ENCODE data around the gene NAPEPLD.
A peak's percentile ranks its signal among the peaks of the same experiment; 100 is the strongest.
"Not testable (repeated sequence)": the region's sequence is repeated elsewhere in the genome, so short reads cannot be mapped to it uniquely, and the experiment has no call there.

Gene NAPEPLD

GRCh38 chr7:103163087-103163825, 14.4 kb upstream of the NAPEPLD start:
- H3K27ac ChIP-seq (ENCODE audit: insufficient read depth in 1 of 2, low read depth in 1 of 2, low read length in 2 of 2, poor library complexity in 1 of 2, severe bottlenecking in 2 of 2); H3K27me3 ChIP-seq (replicated peaks in 2 of 5; ENCODE audit: control insufficient read depth in 4 of 5, insufficient read depth in 5 of 5, low read length in 4 of 5); H3K9me3 ChIP-seq (ENCODE audit: control extremely low read depth in 1 of 5, control insufficient read depth in 4 of 5, insufficient read depth in 2 of 5, low read depth in 1 of 5, low read length in 4 of 5); H3K4me1 ChIP-seq (ENCODE audit: control extremely low read depth in 1 of 4, control insufficient read depth in 4 of 4, insufficient read depth in 4 of 4, low read length in 3 of 4); CTCF ChIA-PET; H3K36me3 ChIP-seq (ENCODE audit: control insufficient read depth in 4 of 4, insufficient read depth in 4 of 4, low read length in 3 of 4); DNase-seq; POLR2A ChIA-PET; H3K4me3 ChIP-seq (ENCODE audit: control insufficient read depth in 1 of 7, extremely low read depth in 1 of 7, insufficient read depth in 4 of 7, low read depth in 2 of 7, low read length in 6 of 7): not testable (repeated sequence)
- 91% methylated on average over 2 of the region's 5 CpGs for WGBS (ENCODE audit: insufficient coverage)

GRCh38 chr7:103162641-103163040, 13.7 kb upstream of the NAPEPLD start:
- CTCF ChIA-PET; POLR2A ChIA-PET; H3K36me3 ChIP-seq (ENCODE audit: control insufficient read depth in 4 of 4, insufficient read depth in 4 of 4, low read length in 3 of 4); DNase-seq; H3K27ac ChIP-seq (ENCODE audit: insufficient read depth in 1 of 2, low read depth in 1 of 2, low read length in 2 of 2, poor library complexity in 1 of 2, severe bottlenecking in 2 of 2); H3K9me3 ChIP-seq (ENCODE audit: control extremely low read depth in 1 of 5, control insufficient read depth in 4 of 5, insufficient read depth in 2 of 5, low read depth in 1 of 5, low read length in 4 of 5); H3K4me3 ChIP-seq (ENCODE audit: control insufficient read depth in 1 of 7, extremely low read depth in 1 of 7, insufficient read depth in 4 of 7, low read depth in 2 of 7, low read length in 6 of 7); H3K4me1 ChIP-seq (ENCODE audit: control extremely low read depth in 1 of 4, control insufficient read depth in 4 of 4, insufficient read depth in 4 of 4, low read length in 3 of 4); H3K27me3 ChIP-seq (replicated peaks in 2 of 5; ENCODE audit: control insufficient read depth in 4 of 5, insufficient read depth in 5 of 5, low read length in 4 of 5): not testable (repeated sequence)
- 83% methylated on average over 1 of the region's 2 CpGs for WGBS (ENCODE audit: insufficient coverage)

GRCh38 chr7:103161998-103162616, 13.2 kb upstream of the NAPEPLD start:
- CTCF ChIA-PET; POLR2A ChIA-PET; H3K9me3 ChIP-seq (ENCODE audit: control extremely low read depth in 1 of 5, control insufficient read depth in 4 of 5, insufficient read depth in 2 of 5, low read depth in 1 of 5, low read length in 4 of 5); H3K27me3 ChIP-seq (replicated peaks in 2 of 5; ENCODE audit: control insufficient read depth in 4 of 5, insufficient read depth in 5 of 5, low read length in 4 of 5); H3K27ac ChIP-seq (ENCODE audit: insufficient read depth in 1 of 2, low read depth in 1 of 2, low read length in 2 of 2, poor library complexity in 1 of 2, severe bottlenecking in 2 of 2); DNase-seq; H3K4me1 ChIP-seq (ENCODE audit: control extremely low read depth in 1 of 4, control insufficient read depth in 4 of 4, insufficient read depth in 4 of 4, low read length in 3 of 4); H3K4me3 ChIP-seq (ENCODE audit: control insufficient read depth in 1 of 7, extremely low read depth in 1 of 7, insufficient read depth in 4 of 7, low read depth in 2 of 7, low read length in 6 of 7); H3K36me3 ChIP-seq (ENCODE audit: control insufficient read depth in 4 of 4, insufficient read depth in 4 of 4, low read length in 3 of 4): not testable (repeated sequence)
- 80% methylated on average over 1 of the region's 3 CpGs for WGBS (ENCODE audit: insufficient coverage)

- H3K9me3 ChIP-seq (ENCODE audit: control extremely low read depth in 1 of 5, control insufficient read depth in 4 of 5, insufficient read depth in 2 of 5, low read depth in 1 of 5, low read length in 4 of 5); H3K4me3 ChIP-seq (ENCODE audit: control insufficient read depth in 1 of 7, extremely low read depth in 1 of 7, insufficient read depth in 4 of 7, low read depth in 2 of 7, low read length in 6 of 7); H3K4me1 ChIP-seq (ENCODE audit: control extremely low read depth in 1 of 4, control insufficient read depth in 4 of 4, insufficient read depth in 4 of 4, low read length in 3 of 4); POLR2A ChIA-PET; H3K27ac ChIP-seq (ENCODE audit: insufficient read depth in 1 of 2, low read depth in 1 of 2, low read length in 2 of 2, poor library complexity in 1 of 2, severe bottlenecking in 2 of 2); H3K36me3 ChIP-seq (ENCODE audit: control insufficient read depth in 4 of 4, insufficient read depth in 4 of 4, low read length in 3 of 4); CTCF ChIA-PET; H3K27me3 ChIP-seq (replicated peaks in 2 of 5; ENCODE audit: control insufficient read depth in 4 of 5, insufficient read depth in 5 of 5, low read length in 4 of 5); DNase-seq: not testable (repeated sequence)
- 75% methylated on average over 1 of the region's 1 CpG for WGBS (ENCODE audit: insufficient coverage)
Observed at GRCh38 chr7:103159072-103159471, 10.2 kb upstream of the NAPEPLD start.

- H3K4me3 ChIP-seq (ENCODE audit: control insufficient read depth in 1 of 7, extremely low read depth in 1 of 7, insufficient read depth in 4 of 7, low read depth in 2 of 7, low read length in 6 of 7); POLR2A ChIA-PET; CTCF ChIA-PET; H3K27ac ChIP-seq (ENCODE audit: insufficient read depth in 1 of 2, low read depth in 1 of 2, low read length in 2 of 2, poor library complexity in 1 of 2, severe bottlenecking in 2 of 2); H3K27me3 ChIP-seq (replicated peaks in 2 of 5; ENCODE audit: control insufficient read depth in 4 of 5, insufficient read depth in 5 of 5, low read length in 4 of 5); H3K9me3 ChIP-seq (ENCODE audit: control extremely low read depth in 1 of 5, control insufficient read depth in 4 of 5, insufficient read depth in 2 of 5, low read depth in 1 of 5, low read length in 4 of 5); H3K4me1 ChIP-seq (ENCODE audit: control extremely low read depth in 1 of 4, control insufficient read depth in 4 of 4, insufficient read depth in 4 of 4, low read length in 3 of 4); H3K36me3 ChIP-seq (ENCODE audit: control insufficient read depth in 4 of 4, insufficient read depth in 4 of 4, low read length in 3 of 4): not testable (repeated sequence)
- WGBS (ENCODE audit: insufficient coverage) = 93% methylated on average over 3 of the region's 8 CpGs
- DNase-seq = peak in 2 of 3 donors; percentile 11 to 38
Observed at GRCh38 chr7:103155331-103156024, 6.6 kb upstream of the NAPEPLD start.

GRCh38 chr7:103154042-103154441, 5.1 kb upstream of the NAPEPLD start:
- H3K4me3 ChIP-seq (ENCODE audit: control insufficient read depth in 1 of 7, extremely low read depth in 1 of 7, insufficient read depth in 4 of 7, low read depth in 2 of 7, low read length in 6 of 7) = no peak overlapping the region
- no peaks in the 10 kb centered on the region for H3K27me3 ChIP-seq (replicated peaks in 2 of 5; ENCODE audit: control insufficient read depth in 4 of 5, insufficient read depth in 5 of 5, low read length in 4 of 5)
- H3K27ac ChIP-seq (ENCODE audit: insufficient read depth in 1 of 2, low read depth in 1 of 2, low read length in 2 of 2, poor library complexity in 1 of 2, severe bottlenecking in 2 of 2) = no peak overlapping the region
- H3K36me3 ChIP-seq (ENCODE audit: control insufficient read depth in 4 of 4, insufficient read depth in 4 of 4, low read length in 3 of 4) = no peaks in the 10 kb centered on the region
- ChIA-PET CTCF (no interaction called here), POLR2A (no interaction called here)
- WGBS (ENCODE audit: insufficient coverage) = no CpG with 5 or more reads among the region's 6 CpGs
- H3K4me1 ChIP-seq (ENCODE audit: control extremely low read depth in 1 of 4, control insufficient read depth in 4 of 4, insufficient read depth in 4 of 4, low read length in 3 of 4) = peaks cover 2 to 8% (median 6%) of the 10 kb centered on the region in 4 experiments
- no peaks in the 10 kb centered on the region for H3K9me3 ChIP-seq (ENCODE audit: control extremely low read depth in 1 of 5, control insufficient read depth in 4 of 5, insufficient read depth in 2 of 5, low read depth in 1 of 5, low read length in 4 of 5)
- no peak for DNase-seq
